Anterior cingulate cortex (tissue), 58 donors: ENCODE results near the gene SPATA1.
"Not testable (repeated sequence)": the region's sequence is repeated elsewhere in the genome, so short reads cannot be mapped to it uniquely, and the experiment has no call there.

Experiments used
- DNase-seq, 58 donors: peaks; one replicate each; lab custom pipeline; 2025; lab: John Stamatoyannopoulos, UW

The SPATA1 gene

GRCh38 chr1:84585803-84586202 lies 79.6 kb downstream of the SPATA1 start:
- DNase-seq = no peak

- DNase-seq = no peak
Observed at GRCh38 chr1:84587099-84587498, 80.9 kb downstream of the SPATA1 start.

GRCh38 chr1:84594959-84595358 lies 88.8 kb downstream of the SPATA1 start:
- DNase-seq = not testable (repeated sequence)

- no peak for DNase-seq
Observed at GRCh38 chr1:84597011-84597410, 90.8 kb downstream of the SPATA1 start.

- no peak for DNase-seq
Observed at GRCh38 chr1:84598418-84598817, 92.2 kb downstream of the SPATA1 start.

GRCh38 chr1:84598846-84599741 lies 92.9 kb downstream of the SPATA1 start:
- peak in 1 of 58 donors; percentile 27 for DNase-seq

GRCh38 chr1:84600796-84601195 lies 94.6 kb downstream of the SPATA1 start:
- DNase-seq = no peak

GRCh38 chr1:84603223-84603622 lies 97.0 kb downstream of the SPATA1 start:
- DNase-seq = no peak

GRCh38 chr1:84603941-84604830 lies 98.0 kb downstream of the SPATA1 start:
- DNase-seq = peak in 15 of 58 donors; percentile 1 to 43 (median 15)

- DNase-seq = no peak
Observed at GRCh38 chr1:84605157-84605556, 99.0 kb downstream of the SPATA1 start.

- DNase-seq = no peak
Observed at GRCh38 chr1:84606977-84607376, 100.8 kb downstream of the SPATA1 start.

- no peak for DNase-seq
Observed at GRCh38 chr1:84611091-84611490, 104.9 kb downstream of the SPATA1 start.

- DNase-seq = no peak
Observed at GRCh38 chr1:84611796-84612195, 105.6 kb downstream of the SPATA1 start.

- peak in 2 of 58 donors; percentile 1 to 21 for DNase-seq
Observed at GRCh38 chr1:84613026-84613425, 106.8 kb downstream of the SPATA1 start.

GRCh38 chr1:84613887-84614286 lies 107.7 kb downstream of the SPATA1 start:
- no peak for DNase-seq

GRCh38 chr1:84615790-84616189 lies 109.6 kb downstream of the SPATA1 start:
- DNase-seq = no peak
